GM21717 (cell line): ENCODE data around the gene TRMT1L.

Source experiments
- ATAC-seq: cut with Tn5 transposase; IDR thresholded peaks from one replicate; pipeline ENCODE4 v1.9.1; 2021; ENCODE audit warnings: mild to moderate bottlenecking, moderate library complexity; ENCODE audit not compliant: unreplicated experiment

Gene TRMT1L

GRCh38 chr1:185112356-185112755, 44.4 kb downstream of the TRMT1L start:
- ATAC-seq = no peak

DNA sequence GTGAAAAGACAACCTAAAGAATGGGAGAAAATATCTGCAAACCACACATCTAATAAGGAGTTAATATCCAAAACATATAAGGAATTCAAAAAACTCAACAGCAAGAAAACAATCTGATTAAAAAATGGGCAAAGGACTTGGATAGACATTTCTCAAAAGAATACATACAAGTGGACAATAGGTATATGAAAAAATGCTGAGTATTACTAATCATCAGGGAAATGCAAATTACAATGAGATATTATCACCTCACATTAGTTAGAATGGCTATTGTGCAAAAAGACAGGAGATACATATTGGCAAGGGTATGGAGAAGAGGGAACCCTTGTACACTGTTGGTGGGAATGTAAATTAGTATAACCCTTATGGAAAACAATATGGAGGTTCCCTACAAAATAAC, 44.9 kb downstream of the TRMT1L start:
- ATAC-seq = no peak

DNA sequence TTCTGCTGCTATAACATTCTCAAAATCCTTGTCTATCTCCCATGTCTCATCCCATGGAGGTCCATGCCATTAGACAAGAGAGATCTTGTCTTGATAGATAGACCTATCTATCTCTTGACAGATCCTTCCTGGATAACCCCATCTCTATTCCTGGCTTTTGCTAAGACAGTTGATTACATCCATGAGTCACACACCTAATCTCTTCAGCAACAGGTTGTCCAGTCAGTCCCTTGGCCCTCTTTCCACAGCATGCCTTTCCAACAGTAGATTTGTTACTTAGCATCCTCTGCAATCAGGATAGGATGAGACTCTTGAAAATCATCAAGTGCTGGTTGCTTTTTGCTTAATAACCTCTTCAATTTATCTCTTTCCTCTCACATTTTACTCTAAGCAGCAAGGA, 46.6 kb downstream of the TRMT1L start:
- no peak for ATAC-seq

GRCh38 chr1:185108321-185108720, 48.4 kb downstream of the TRMT1L start:
- ATAC-seq = no peak

- ATAC-seq = no peak
These were observed 51.6 kb downstream of the TRMT1L start for GRCh38 chr1:185105121-185105520.

- no peak for ATAC-seq
These were observed 52.7 kb downstream of the TRMT1L start for GRCh38 chr1:185104083-185104482.

- no peak for ATAC-seq
These were observed 60.2 kb downstream of the TRMT1L start for GRCh38 chr1:185096531-185096930.

DNA sequence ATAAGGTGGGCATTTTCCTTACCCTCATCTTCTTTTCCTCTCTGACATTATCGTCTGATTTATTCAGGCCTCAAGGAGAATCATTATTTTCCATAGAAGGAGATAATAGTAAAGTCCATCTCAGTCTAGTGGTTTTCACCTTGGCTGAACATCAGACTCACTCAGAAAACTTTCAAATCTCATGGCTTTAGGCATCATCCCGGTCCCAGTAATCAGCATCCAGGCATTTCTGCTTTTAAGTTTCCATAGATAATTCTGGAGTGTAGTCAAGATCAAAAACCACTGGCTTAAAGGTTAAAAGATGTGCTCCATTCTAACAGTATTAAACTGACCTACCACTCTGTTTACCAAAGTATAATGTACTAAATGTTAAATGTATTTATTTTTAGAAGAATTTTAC, 62.0 kb downstream of the TRMT1L start:
- no peak for ATAC-seq

DNA sequence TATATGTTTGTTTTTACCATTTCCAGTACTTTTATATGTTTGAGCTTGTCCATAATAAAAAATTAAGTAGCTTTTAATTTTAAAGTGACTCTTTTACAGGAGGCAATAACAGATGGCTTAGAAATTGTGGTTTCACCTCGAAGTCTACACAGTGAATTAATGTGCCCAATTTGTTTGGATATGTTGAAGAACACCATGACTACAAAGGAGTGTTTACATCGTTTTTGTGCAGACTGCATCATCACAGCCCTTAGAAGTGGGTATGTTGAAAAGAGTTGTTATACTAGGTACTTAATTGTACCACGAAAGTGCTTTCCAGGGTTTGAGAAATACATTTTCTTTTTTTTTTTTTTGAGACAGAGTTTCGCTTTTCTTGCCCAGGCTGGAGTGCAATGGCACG, 65.3 kb downstream of the TRMT1L start:
- ATAC-seq = no peak

GRCh38 chr1:185087746-185088145, 69.0 kb downstream of the TRMT1L start:
- ATAC-seq = no peak

DNA sequence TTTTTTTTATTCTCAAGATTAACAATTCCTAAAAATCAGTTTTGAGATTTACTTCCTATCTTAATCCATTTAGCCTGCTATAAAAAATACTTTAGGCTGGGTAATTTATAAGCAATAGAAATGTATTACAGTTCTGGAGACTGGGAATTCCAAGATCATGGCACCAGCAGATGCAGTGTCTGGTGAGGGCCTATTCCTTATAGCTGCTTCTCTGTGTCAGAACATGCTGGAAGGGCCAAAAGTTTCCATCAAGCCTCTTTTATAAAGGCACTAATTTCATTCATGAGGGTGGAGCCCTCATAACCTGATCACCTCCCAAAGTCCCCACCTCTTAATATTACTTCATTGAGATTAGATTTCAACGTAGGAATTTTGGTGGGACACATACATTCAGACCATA, 69.7 kb downstream of the TRMT1L start:
- no peak for ATAC-seq

DNA sequence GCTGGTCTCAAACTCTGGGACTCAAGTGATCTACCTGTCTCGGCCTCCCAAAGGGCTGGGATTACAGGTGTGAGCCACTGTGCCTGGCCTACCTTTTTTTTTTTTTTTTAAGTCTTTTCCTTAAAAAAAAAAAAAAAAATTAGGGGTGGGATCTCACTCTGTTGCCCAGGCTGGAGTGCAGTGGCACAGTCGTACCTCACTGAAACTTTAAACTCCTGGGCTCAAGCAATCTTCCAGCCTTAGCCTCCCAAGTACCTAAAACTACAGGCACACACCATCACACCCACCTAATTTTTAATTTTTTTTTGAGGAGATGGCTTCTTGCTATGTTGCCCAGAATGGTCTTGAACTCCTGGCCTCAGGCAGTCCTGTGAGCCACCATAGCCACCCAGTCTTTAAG, 72.9 kb downstream of the TRMT1L start:
- ATAC-seq = no peak

- no peak for ATAC-seq
These were observed 76.3 kb downstream of the TRMT1L start for GRCh38 chr1:185080422-185080821.

GRCh38 chr1:185077374-185077773, 79.4 kb downstream of the TRMT1L start:
- ATAC-seq = no peak

GRCh38 chr1:185075476-185075875, 81.3 kb downstream of the TRMT1L start:
- ATAC-seq = no peak

DNA sequence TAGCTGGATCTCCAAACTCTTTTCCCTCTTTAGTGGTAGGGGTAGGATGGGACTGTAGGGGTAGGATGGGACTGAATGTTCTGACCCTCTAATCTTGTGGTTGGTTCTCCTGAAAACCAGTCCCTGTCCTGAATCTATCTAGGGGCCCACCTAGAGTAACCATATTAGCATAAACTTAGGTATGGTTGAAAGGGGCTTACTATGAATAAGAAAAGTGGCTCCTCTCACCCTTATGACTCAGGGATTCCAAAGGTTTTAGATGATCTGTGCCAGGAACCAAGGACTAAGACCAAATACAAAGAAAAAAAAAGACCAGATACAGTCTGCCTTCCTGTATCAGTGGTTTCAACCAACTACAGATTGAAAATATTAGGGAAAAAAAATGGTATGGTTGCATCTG, 82.4 kb downstream of the TRMT1L start:
- ATAC-seq = no peak

- ATAC-seq = no peak
These were observed 83.0 kb downstream of the TRMT1L start for GRCh38 chr1:185073725-185074124.

GRCh38 chr1:185070051-185070450, 86.7 kb downstream of the TRMT1L start:
- ATAC-seq = no peak

DNA sequence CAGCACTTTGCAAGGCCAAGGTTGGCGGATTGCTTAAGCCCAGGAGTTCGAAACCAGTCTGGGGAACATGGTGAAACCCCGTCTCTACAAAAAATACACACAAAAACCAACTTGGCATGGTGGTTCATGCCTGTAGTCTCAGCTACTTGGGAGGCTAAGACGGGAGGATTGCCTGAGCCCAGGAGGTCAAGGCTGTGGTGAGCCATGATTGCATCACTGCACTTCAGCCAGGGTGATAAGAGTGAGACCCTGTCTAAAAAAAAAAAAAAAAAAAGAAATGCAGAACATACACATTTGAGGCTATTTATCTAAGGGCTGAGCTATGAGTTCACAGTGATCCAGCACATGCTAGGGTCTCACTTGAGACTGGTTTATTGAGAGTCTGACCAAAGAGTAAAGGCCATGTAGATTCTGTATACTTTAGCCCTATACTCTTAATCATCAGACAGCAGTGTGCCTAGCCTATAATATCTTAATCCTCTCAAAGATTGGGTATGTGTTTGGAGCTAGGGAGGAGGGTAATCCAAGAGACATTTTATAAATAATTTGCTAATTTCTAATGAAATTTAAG, 87.5 kb downstream of the TRMT1L start:
- ATAC-seq = no peak

DNA sequence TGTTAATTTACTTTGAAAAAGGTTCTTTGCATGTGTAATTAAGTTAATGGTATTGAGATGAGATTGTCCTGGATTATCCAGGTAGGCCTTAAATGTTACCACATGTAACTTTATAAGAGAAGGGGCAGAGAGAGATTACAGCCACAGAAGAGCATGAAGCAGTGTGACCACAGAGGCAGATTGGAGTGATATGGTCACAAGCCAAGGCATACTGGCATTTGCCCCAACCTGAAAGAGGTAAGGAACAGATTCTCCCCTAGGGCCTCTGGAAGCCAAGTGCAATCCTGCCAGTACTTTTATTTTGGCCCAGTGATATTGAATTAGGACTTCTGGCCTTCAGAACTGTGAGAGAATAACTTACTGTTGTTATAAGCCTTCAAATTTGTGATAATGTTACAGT, 88.4 kb downstream of the TRMT1L start:
- no peak for ATAC-seq
